Activated CD4-positive, alpha-beta T cell treated with anti-CD3 and anti-CD28 coated beads, Interleukin-2, amount 50 U/mL, for 4 hours (primary cell): ENCODE results near the gene RETSAT.

Experiments
- DNase-seq, 2 experiments: peaks; one replicate each; pipeline ENCODE4 v3.0.0-alpha.2; 2020

Gene RETSAT

GRCh38 chr2:85303780-85304531, 50.4 kb downstream of the RETSAT start:
- DNase-seq = no peak

- no peak for DNase-seq
Observed at GRCh38 chr2:85302121-85302520, 52.2 kb downstream of the RETSAT start.
